Adrenal gland (tissue), 5 donors: ENCODE results near the gene HTR3C.

ENCODE experiments used
- POLR2A ChIP-seq, 2 donors: fragments of 450-650 bp; IDR thresholded peaks; one replicate each; pipeline ENCODE4 v1.6.1; 2017; ENCODE audit warnings: antibody characterized with exemption in 2 of 2, mild to moderate bottlenecking in 2 of 2, moderate library complexity in 1 of 2
- TF ChIP-seq, protein P1 (sequence below), 6 experiments: fragments of 450-650 bp in 4 of 6; fragments of 200-600 bp in 2 of 6; sonication (generic) in 1 of 6; IDR thresholded peaks; 1 replicate in 5 of 6; 2 replicates in 1 of 6; pipeline versions ENCODE4 v1.5.1 to v1.8.0; 2016 to 2021; ENCODE audit warnings: antibody characterized with exemption in 6 of 6, mild to moderate bottlenecking in 2 of 6, moderate library complexity in 1 of 6
- donor health status: DM: no; HTN: no; CAD: no.

DNA sequence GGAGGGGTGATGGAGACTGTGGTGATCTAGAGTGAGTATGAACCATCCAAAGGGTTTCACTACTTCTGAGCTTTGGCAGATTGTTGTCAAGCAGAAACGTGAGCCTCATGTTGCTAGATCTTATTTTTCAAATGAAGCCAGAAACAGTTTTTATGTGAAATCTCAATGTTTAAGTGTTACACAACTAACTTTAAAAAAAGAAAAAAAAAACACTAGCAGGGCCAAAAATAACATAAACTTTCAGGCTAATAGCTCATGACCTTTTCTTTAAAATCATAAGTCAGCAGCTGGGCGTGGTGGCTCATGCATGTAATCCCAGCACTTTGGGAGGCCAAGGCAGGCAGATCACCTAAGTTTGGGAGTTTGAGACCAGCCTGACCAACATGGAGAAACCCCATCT, 23.4 kb upstream of the HTR3C start:
- TF ChIP-seq POLR2A (IDR thresholded peaks at IDR 0.05), result no peak
- TF ChIP-seq, protein P1, sequence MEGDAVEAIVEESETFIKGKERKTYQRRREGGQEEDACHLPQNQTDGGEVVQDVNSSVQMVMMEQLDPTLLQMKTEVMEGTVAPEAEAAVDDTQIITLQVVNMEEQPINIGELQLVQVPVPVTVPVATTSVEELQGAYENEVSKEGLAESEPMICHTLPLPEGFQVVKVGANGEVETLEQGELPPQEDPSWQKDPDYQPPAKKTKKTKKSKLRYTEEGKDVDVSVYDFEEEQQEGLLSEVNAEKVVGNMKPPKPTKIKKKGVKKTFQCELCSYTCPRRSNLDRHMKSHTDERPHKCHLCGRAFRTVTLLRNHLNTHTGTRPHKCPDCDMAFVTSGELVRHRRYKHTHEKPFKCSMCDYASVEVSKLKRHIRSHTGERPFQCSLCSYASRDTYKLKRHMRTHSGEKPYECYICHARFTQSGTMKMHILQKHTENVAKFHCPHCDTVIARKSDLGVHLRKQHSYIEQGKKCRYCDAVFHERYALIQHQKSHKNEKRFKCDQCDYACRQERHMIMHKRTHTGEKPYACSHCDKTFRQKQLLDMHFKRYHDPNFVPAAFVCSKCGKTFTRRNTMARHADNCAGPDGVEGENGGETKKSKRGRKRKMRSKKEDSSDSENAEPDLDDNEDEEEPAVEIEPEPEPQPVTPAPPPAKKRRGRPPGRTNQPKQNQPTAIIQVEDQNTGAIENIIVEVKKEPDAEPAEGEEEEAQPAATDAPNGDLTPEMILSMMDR (IDR thresholded peaks at IDR 0.05), result no peak
